H1 (cell line): Measurements from ENCODE around the gene TTC31. TPM values are rescaled to one million over a fixed set of nuclear protein-coding genes. Genes with fewer than 3 reads are reported as not detected.

Experiments used
- CTCF ChIA-PET: fragments of 300-600 bp; sonication (Branson Sonifier 250); formaldehyde crosslinking; loops from one replicate; lab custom pipeline; 2021; ENCODE audit not compliant: partially characterized antibody; lab: Charles Lee
- POLR2A ChIA-PET: fragments of 300-600 bp; sonication (Branson Sonifier 250); formaldehyde crosslinking; loops from one replicate; lab custom pipeline; 2021; ENCODE audit warnings: inconsistent platforms; ENCODE audit not compliant: partially characterized antibody; lab: Charles Lee
- DNase-seq, 2 experiments: peaks; one replicate each; pipeline versions ENCODE4 v3.0.0 to v3.0.0-alpha.2; 2010 to 2022; ENCODE audit warnings: low spot score in 2 of 2, low read depth in 1 of 2, mixed read lengths in 1 of 2
- FAIRE-seq: peaks from 2 replicates; lab custom pipeline; 2011; peaks lifted over from hg19 to GRCh38; lab: Jason Lieb, UNC
- H2AFZ ChIP-seq: 2 replicates; pipeline ENCODE4 v1.8.1; 2012; ENCODE audit warnings: low read length, inconsistent platforms
- H2AK5ac ChIP-seq: 2 replicates; pipeline ENCODE4 v1.6.1; 2013; ENCODE audit warnings: low read depth, low read length
- H2BK120ac ChIP-seq: replicated peaks from 2 replicates; pipeline ENCODE3; 2013; ENCODE audit warnings: low read depth, low read length, inconsistent platforms
- H2BK12ac ChIP-seq: 2 replicates; pipeline ENCODE4 v1.6.1; 2013; ENCODE audit warnings: low read depth, low read length
- H2BK15ac ChIP-seq: 2 replicates; pipeline ENCODE4 v1.6.1; 2013; ENCODE audit warnings: low read length
- H2BK20ac ChIP-seq: 2 replicates; pipeline ENCODE4 v1.6.1; 2013; ENCODE audit warnings: low read length
- H2BK5ac ChIP-seq: 2 replicates; pipeline ENCODE4 v1.6.1; 2013; ENCODE audit warnings: low read depth, low read length
- H3K14ac ChIP-seq: 2 replicates; pipeline ENCODE4 v1.6.1; 2013; ENCODE audit warnings: inconsistent platforms; ENCODE audit not compliant: insufficient read length
- H3K18ac ChIP-seq: 2 replicates; pipeline ENCODE4 v1.6.1; 2013; ENCODE audit warnings: low read length; ENCODE audit errors: extremely low read depth
- H3K23ac ChIP-seq: 2 replicates; pipeline ENCODE4 v1.6.1; 2013; ENCODE audit warnings: inconsistent platforms; ENCODE audit not compliant: insufficient read length
- H3K23me2 ChIP-seq: 2 replicates; pipeline ENCODE4 v1.6.1; 2013; ENCODE audit warnings: low read depth, low read length
- H3K27ac ChIP-seq: 2 replicates; pipeline ENCODE4 v1.6.1; 2011; ENCODE audit warnings: low read depth, low read length, inconsistent platforms
- H3K27me3 ChIP-seq, 4 experiments: replicated peaks in 1 of 4; 1 replicate in 1 of 4; 2 replicates in 3 of 4; pipeline versions ENCODE4 v1.6.1 to v1.8.1; 2011 to 2013; ENCODE audit warnings: low read length in 3 of 4, mild to moderate bottlenecking in 3 of 4, inconsistent platforms in 2 of 4, mixed read lengths in 2 of 4, moderate library complexity in 1 of 4; ENCODE audit not compliant: control insufficient read depth in 3 of 4, insufficient read depth in 3 of 4; ENCODE audit errors: extremely low read depth in 1 of 4
- H3K36me3 ChIP-seq, 4 experiments: 2 replicates each; pipeline versions ENCODE4 v1.6.1 to v1.8.1; 2011 to 2013; ENCODE audit warnings: mild to moderate bottlenecking in 4 of 4, low read length in 3 of 4, moderate library complexity in 2 of 4, control low read depth in 1 of 4, inconsistent platforms in 1 of 4; ENCODE audit not compliant: insufficient read depth in 4 of 4, control insufficient read depth in 2 of 4
- H3K4ac ChIP-seq: replicated peaks from 2 replicates; pipeline ENCODE3; 2013; ENCODE audit warnings: low read length, low read depth, mixed read lengths, inconsistent platforms; ENCODE audit not compliant: insufficient read length
- H3K4me1 ChIP-seq, 4 experiments: replicated peaks in 1 of 4; 1 replicate in 1 of 4; 2 replicates in 3 of 4; pipeline versions ENCODE4 v1.6.1 to v1.8.1; 2011 to 2013; ENCODE audit warnings: low read length in 3 of 4, inconsistent platforms in 2 of 4, mixed read lengths in 1 of 4; ENCODE audit not compliant: insufficient read depth in 4 of 4, control insufficient read depth in 3 of 4
- H3K4me2 ChIP-seq, 2 experiments: 2 replicates each; pipeline versions ENCODE4 v1.6.1 to v1.8.1; 2011 to 2013; ENCODE audit warnings: low read depth in 2 of 2, low read length in 2 of 2, control low read depth in 1 of 2, inconsistent platforms in 1 of 2, mild to moderate bottlenecking in 1 of 2; ENCODE audit not compliant: insufficient read depth in 1 of 2
- H3K4me3 ChIP-seq, 4 experiments: fragments of 200-600, 300-600 bp in 1 of 4; sonication (generic), shearing (Covaris generic), sonication (Bioruptor Twin) in 1 of 4; 2 replicates each; pipeline versions ENCODE4 v1.5.1 to v1.8.1; 2011 to 2016; ENCODE audit warnings: low read length in 4 of 4, low read depth in 3 of 4, control low read depth in 2 of 4, inconsistent platforms in 2 of 4, mild to moderate bottlenecking in 2 of 4, mixed read lengths in 1 of 4, moderate library complexity in 1 of 4; ENCODE audit not compliant: insufficient read depth in 2 of 4; ENCODE audit errors: extremely low read depth in 1 of 4
- H3K56ac ChIP-seq: replicated peaks from 2 replicates; pipeline ENCODE3; 2013; ENCODE audit warnings: low read depth, mild to moderate bottlenecking, mixed read lengths, low read length, inconsistent platforms; ENCODE audit not compliant: insufficient read length
- H3K79me1 ChIP-seq: 2 replicates; pipeline ENCODE4 v1.6.1; 2013; ENCODE audit warnings: low read depth, low read length, control low read depth
- H3K79me2 ChIP-seq, 2 experiments: 2 replicates each; pipeline versions ENCODE4 v1.6.1 to v1.8.1; 2012 to 2013; ENCODE audit warnings: low read length in 2 of 2, mild to moderate bottlenecking in 2 of 2, inconsistent platforms in 1 of 2; ENCODE audit not compliant: insufficient read depth in 2 of 2, control insufficient read depth in 1 of 2
- H3K9ac ChIP-seq, 4 experiments: replicated peaks in 1 of 4; 1 replicate in 1 of 4; 2 replicates in 3 of 4; pipeline versions ENCODE4 v1.6.1 to v1.8.1; 2011 to 2013; ENCODE audit warnings: low read depth in 3 of 4, low read length in 3 of 4, control low read depth in 2 of 4, mild to moderate bottlenecking in 2 of 4, moderate library complexity in 2 of 4, inconsistent platforms in 1 of 4; ENCODE audit errors: extremely low read depth in 1 of 4
- H3K9me3 ChIP-seq, 2 experiments: 2 replicates each; pipeline versions ENCODE4 v1.6.1 to v1.8.1; 2012 to 2013; ENCODE audit warnings: mild to moderate bottlenecking in 2 of 2, moderate library complexity in 2 of 2, control low read depth in 1 of 2, inconsistent platforms in 1 of 2, low read depth in 1 of 2, low read length in 1 of 2, mixed read lengths in 1 of 2; ENCODE audit not compliant: insufficient read depth in 2 of 2
- H4K20me1 ChIP-seq, 2 experiments: replicated peaks in 1 of 2; 2 replicates each; pipeline versions ENCODE3 to v1.8.1; 2011 to 2013; ENCODE audit warnings: inconsistent platforms in 2 of 2, low read length in 2 of 2, mild to moderate bottlenecking in 1 of 2; ENCODE audit not compliant: insufficient read depth in 2 of 2, control insufficient read depth in 1 of 2
- H4K5ac ChIP-seq: 2 replicates; pipeline ENCODE4 v1.6.1; 2013; ENCODE audit warnings: low read length, low read depth, mixed read lengths, inconsistent platforms; ENCODE audit not compliant: insufficient read length
- H4K8ac ChIP-seq: 2 replicates; pipeline ENCODE4 v1.8.0; 2013; ENCODE audit warnings: mild to moderate bottlenecking, moderate library complexity, low read length, inconsistent platforms; ENCODE audit not compliant: insufficient read depth; ENCODE audit errors: extremely low read depth
- H4K91ac ChIP-seq: replicated peaks from 2 replicates; pipeline ENCODE3; 2013; ENCODE audit warnings: low read length, mixed read lengths, inconsistent platforms; ENCODE audit not compliant: insufficient read length
- ASH2L ChIP-seq: fragments of 200-600, 300-600 bp; sonication (generic); IDR thresholded peaks from one replicate; pipeline ENCODE4 v1.7.1; 2017; ENCODE audit warnings: low read length
- BRCA1 ChIP-seq: IDR thresholded peaks from 2 replicates; pipeline ENCODE4 v1.6.1; 2012; ENCODE audit warnings: low read depth, low read length, improper control_type of control experiment
- CHD1 ChIP-seq: IDR thresholded peaks from 2 replicates; pipeline ENCODE4 v1.6.1; 2012; ENCODE audit warnings: low read depth, low read length, improper control_type of control experiment
- CREB1 ChIP-seq: IDR thresholded peaks from 2 replicates; pipeline ENCODE4 v1.6.1; 2012; ENCODE audit warnings: inconsistent platforms
- E2F6 ChIP-seq: IDR thresholded peaks from 2 replicates; pipeline ENCODE4 v1.6.1; 2012; ENCODE audit warnings: inconsistent platforms
- JUN ChIP-seq: IDR thresholded peaks from 2 replicates; pipeline ENCODE4 v1.6.1; 2011; ENCODE audit warnings: low read depth, mild to moderate bottlenecking, improper control_type of control experiment, low read length
- KDM1A ChIP-seq: fragments of 200-600, 300-600 bp; sonication (generic); IDR thresholded peaks from 2 replicates; pipeline ENCODE4 v1.7.1; 2016; ENCODE audit warnings: mild to moderate bottlenecking, low read length, borderline replicate concordance
- KDM4A ChIP-seq: IDR thresholded peaks from one replicate; pipeline ENCODE4 v1.7.1; 2012; ENCODE audit warnings: low read depth, mild to moderate bottlenecking, moderate library complexity, low read length, inconsistent platforms; ENCODE audit not compliant: severe bottlenecking
- SIN3A ChIP-seq, 2 experiments: IDR thresholded peaks in 1 of 2; conservative IDR thresholded peaks in 1 of 2; 2 replicates each; pipeline ENCODE4 v1.6.1; 2011 to 2012; ENCODE audit warnings: low read length in 2 of 2, improper control_type of control experiment in 1 of 2, low read depth in 1 of 2, mild to moderate bottlenecking in 1 of 2
- SUZ12 ChIP-seq: fragments of 200-600 bp; sonication (generic); IDR thresholded peaks from 2 replicates; pipeline ENCODE4 v1.6.1; 2012; ENCODE audit warnings: mild to moderate bottlenecking, inconsistent platforms, low read length, moderate library complexity, mixed read lengths
- WGBS, 2 experiments: shearing (Covaris generic) in 1 of 2; methylation state at CpG; one replicate each; pipeline versions ENCODE4 v1.1.6 to v1.1.7; 2013 to 2015; ENCODE audit warnings: low lambda C conversion rate in 2 of 2, mixed read lengths in 2 of 2, inconsistent platforms in 1 of 2, low coverage in 1 of 2, missing lambda C conversion rate in 1 of 2; ENCODE audit not compliant: insufficient replicate concordance in 2 of 2, insufficient coverage in 1 of 2, insufficient read length in 1 of 2; ENCODE audit errors: extremely low coverage in 1 of 2, missing lambda C conversion rate in 1 of 2; 5-methylcytosine and 5-hydroxymethylcytosine counted together
- polyA plus RNA-seq, 7 experiments: library from polyadenylated mRNA; depleted of rRNA in 3 of 7; stranded (reverse) in 5 of 7; unstranded in 2 of 7; fragments of >200 nt in 5 of 7; fragments of 200-250 nt in 2 of 7; gene quantifications; 1 replicate in 5 of 7; 2 replicates in 1 of 7; 4 replicates in 1 of 7; pipeline versions ENCODE4 v1.2.1 to v1.2.3, GENCODE V29; 2011 to 2013; ENCODE audit warnings: missing spikeins in 2 of 7, mixed read lengths in 2 of 7
- total RNA-seq: library from RNA; stranded (reverse); fragmentation: NEBNext Ultra II Directional; extraction: Animal tissue kit (Norgen Biotek cat#: 25700); gene quantifications from 2 replicates; pipeline ENCODE4 v1.2.1, GENCODE V29; 2021

Gene TTC31
- total and polyA plus RNA-seq, 2 of the 8 experiments (the other 6 are each of a cell fraction or from before 2014, with no cell fraction given) = 28.8 to 29.9 TPM

GRCh38 chr2:74507926-74508520, 25.1 kb downstream of the TTC31 start:
- Histone ChIP-seq H4K5ac (peak overlapping the region; percentile 85), H3K79me1 (no peaks in the 10 kb centered on the region), H3K27me3 (peaks cover 47 to 80% (median 75%) of the 10 kb centered on the region in 4 experiments), H3K4me1 (peaks cover 2 to 20% (median 18%) of the 10 kb centered on the region in 4 experiments), H3K4me3 (peak overlapping the region; percentile 61 to 98 (median 92)), H2AK5ac (no peak overlapping the region), H4K20me1 (peaks cover 0 to 4% of the 10 kb centered on the region in 2 experiments), H3K36me3 (peaks cover 0 to 9% (median 4%) of the 10 kb centered on the region in 4 experiments; a peak in 6 of 8 replicates), H3K9ac (peak overlapping the region in 3 of 4 experiments; percentile 7 to 40 (median 38); a peak in 6 of 7 replicates), H3K18ac (peak overlapping the region; percentile 68; the same call in 1 of the 2 replicates), H2AFZ (peak overlapping the region; percentile 71; the same call in 1 of the 2 replicates), H4K91ac (peak overlapping the region; percentile 25), H3K14ac (no peak overlapping the region), H3K79me2 (peaks cover 0 to 3% of the 10 kb centered on the region in 2 experiments; a peak in 1 of 4 replicates), H2BK5ac (no peak overlapping the region; the same call in 1 of the 2 replicates), H3K4me2 (peak overlapping the region; percentile 86), H3K4ac (no peak overlapping the region), H3K9me3 (no peaks in the 10 kb centered on the region), H3K23ac (no peak overlapping the region), H2BK120ac (no peak overlapping the region), H3K56ac (peak overlapping the region; percentile 83), H2BK20ac (no peak overlapping the region), H2BK12ac (no peak overlapping the region), H3K23me2 (peaks cover 21% of the 10 kb centered on the region), H2BK15ac (no peak overlapping the region), H3K27ac (peak overlapping the region; percentile 99; the same call in 1 of the 2 replicates), H4K8ac (peak overlapping the region; percentile 43; the same call in 1 of the 2 replicates)
- CTCF ChIA-PET = interaction anchor here (0.9 to 2.4 kb wide), 6 partner anchors 16 to 80 kb away, joined by 3 to 13 read pairs (median 4); partner anchors contain the start of genes CCDC142 and TTC31
- TF ChIP-seq ASH2L (peak; percentile 87), CHD1 (0 out of 2 replicates have a peak, but pooled peaks have one; percentile 32), CREB1 (0 out of 2 replicates have a peak, but pooled peaks have one; percentile 3), KDM4A (peak; percentile 44), E2F6 (0 out of 2 replicates have a peak, but pooled peaks have one; percentile 22), KDM1A (peak; percentile 30; the same call in 1 of the 2 replicates), BRCA1 (no peak), JUN (no peak), SIN3A (conservative IDR thresholded peaks at IDR 0.05 in 1 of 2, IDR thresholded peaks at IDR 0.05 in 1 of 2; ENCODE audit: low read depth in 1 of 2, low read length in 2 of 2) (0 out of 4 replicates have a peak, but pooled peaks of 1 of the 2 experiments have one; percentile 12), SUZ12 (0 out of 2 replicates have a peak, but pooled peaks have one; percentile 13)
- DNase-seq (peak in 1 of 2 experiments; percentile 78), FAIRE-seq (no peak)
- POLR2A ChIA-PET = interaction anchor here (1.0 to 3.9 kb wide), 12 partner anchors 8 to 78 kb away, joined by 3 to 26 read pairs (median 6); partner anchors contain the start of genes AUP1, CCDC142, DQX1 and HTRA2
- WGBS, 2 experiments = 6% methylated on average over 27 of the region's 38 CpGs; no CpG with 5 or more reads in 1 of the 2 experiments
